Left colon (tissue), 2 donors: ENCODE measurements around the gene NCAPD2. TPM values are rescaled to one million over a fixed set of nuclear protein-coding genes. Genes with fewer than 3 reads are reported as not detected.
"Not testable (repeated sequence)": the region's sequence is repeated elsewhere in the genome, so short reads cannot be mapped to it uniquely, and the experiment has no call there.

Experiments
- ATAC-seq: fragments of 200-7000 bp; cut with Tn5 transposase; one replicate; pipeline ENCODE4 v1.9.1; 2020; ENCODE audit warnings: mild to moderate bottlenecking, moderate library complexity
- DNase-seq, 2 donors: peaks; one replicate each; pipeline ENCODE4 v3.0.0-alpha.2; 2020
- intact Hi-C, 2 donors: fragments of 100-400 bp; cut with DNase I in 1 of 2; cut with micrococcal nuclease in 1 of 2; formaldehyde crosslinking; loops; one replicate each; pipeline versions ENCODE4 v1.11.2 to v1.14.0; 2022; cut with DNase I, micrococcal nuclease
- total RNA-seq, 2 donors: library from RNA; stranded (reverse); fragmentation: NEBNext Ultra II Directional; extraction: Animal tissue kit (Norgen Biotek cat#: 25700); gene quantifications; one replicate each; pipeline ENCODE4 v1.2.1, GENCODE V29; 2021
- donor health status: DM: no; HTN: no; CAD: no.
- donor health status: DM: yes; HTN: yes; CAD: no.

Gene NCAPD2
- total RNA-seq, 2 donors from 2014 or later = 21.9 to 29.4 TPM

- intact Hi-C loops = loop anchor here in 1 of 2 donors (10.0 kb wide), 1 partner anchor 138 kb away; no protein-coding TSS in a partner anchor
- ATAC-seq = no peak
- no peak for DNase-seq
Observed at GRCh38 chr12:6463216-6463615, 30.7 kb upstream of the NCAPD2 start.

GRCh38 chr12:6463858-6464257, 30.0 kb upstream of the NCAPD2 start:
- no peak for DNase-seq
- ATAC-seq = no peak
- intact Hi-C loops = loop anchor here in 1 of 2 donors (10.0 kb wide), 1 partner anchor 139 kb away; no protein-coding TSS in a partner anchor

GRCh38 chr12:6464531-6464930, 29.4 kb upstream of the NCAPD2 start:
- no peak for DNase-seq
- ATAC-seq = no peak
- intact Hi-C loops = loop anchor here in 1 of 2 donors (10.0 kb wide), 1 partner anchor 140 kb away; no protein-coding TSS in a partner anchor

- ATAC-seq = peak; percentile 48
- DNase-seq = no peak
- intact Hi-C loops = loop anchor here in 1 of 2 donors (2.0 to 10.0 kb wide), 2 partner anchors 43 to 141 kb away; no protein-coding TSS in a partner anchor
Observed at GRCh38 chr12:6465467-6466183, 28.3 kb upstream of the NCAPD2 start.

- intact Hi-C loops = loop anchor here in 1 of 2 donors (2.0 to 10.0 kb wide), 2 partner anchors 43 to 141 kb away; no protein-coding TSS in a partner anchor
- ATAC-seq (no peak), DNase-seq (no peak)
Observed at GRCh38 chr12:6466184-6466573, 27.7 kb upstream of the NCAPD2 start.

GRCh38 chr12:6466751-6467150, 27.2 kb upstream of the NCAPD2 start:
- intact Hi-C loops = loop anchor here in 1 of 2 donors (2.0 to 10.0 kb wide), 2 partner anchors 44 to 142 kb away; no protein-coding TSS in a partner anchor
- DNase-seq, ATAC-seq: not testable (repeated sequence)

- ATAC-seq, DNase-seq: not testable (repeated sequence)
- intact Hi-C loops = loop anchor here in 1 of 2 donors (2.0 to 10.0 kb wide), 2 partner anchors 45 to 143 kb away; no protein-coding TSS in a partner anchor
Observed at GRCh38 chr12:6467571-6468282, 26.2 kb upstream of the NCAPD2 start.

GRCh38 chr12:6468283-6468575, 25.7 kb upstream of the NCAPD2 start:
- intact Hi-C loops = loop anchor here in 1 of 2 donors (10.0 kb wide), 1 partner anchor 143 kb away; no protein-coding TSS in a partner anchor

GRCh38 chr12:6469092-6469491, 24.8 kb upstream of the NCAPD2 start:
- no peak for ATAC-seq
- intact Hi-C loops = loop anchor here in 1 of 2 donors (10.0 kb wide), 1 partner anchor 144 kb away; no protein-coding TSS in a partner anchor
- DNase-seq = no peak

More at GRCh38 chr12:6468283-6468575, 25.7 kb upstream of the NCAPD2 start:
- DNase-seq (no peak), ATAC-seq (peak; percentile 21)

GRCh38 chr12:6469609-6470374, 24.1 kb upstream of the NCAPD2 start:
- intact Hi-C loops = loop anchor here in 1 of 2 donors (10.0 kb wide), 1 partner anchor 145 kb away; no protein-coding TSS in a partner anchor
- ATAC-seq = no peak
- no peak for DNase-seq

- DNase-seq = peak; percentile 98 to 99
- peak; percentile 90 for ATAC-seq
- intact Hi-C loops = no loop called here
Observed at GRCh38 chr12:6470375-6471163, 23.3 kb upstream of the NCAPD2 start, which contains the start of gene VAMP1. Gene VAMP1 (minus strand): TSS chr12:6470677. CDS start chr12:6470531, 146 bp downstream.

- intact Hi-C loops = no loop called here
- ATAC-seq = no peak
- DNase-seq = no peak
Observed at GRCh38 chr12:6471989-6472360, 21.9 kb upstream of the NCAPD2 start.

- no peak for DNase-seq
- intact Hi-C loops = no loop called here
- no peak for ATAC-seq
Observed at GRCh38 chr12:6472491-6472890, 21.4 kb upstream of the NCAPD2 start.

- intact Hi-C loops, DNase-seq, ATAC-seq: not testable (repeated sequence)
Observed at GRCh38 chr12:6475233-6475975, 18.5 kb upstream of the NCAPD2 start.

- intact Hi-C loops = no loop called here
- ATAC-seq (no peak), DNase-seq (no peak)
Observed at GRCh38 chr12:6476489-6476888, 17.4 kb upstream of the NCAPD2 start.

GRCh38 chr12:6477601-6478377, 16.1 kb upstream of the NCAPD2 start:
- intact Hi-C loops, ATAC-seq, DNase-seq: not testable (repeated sequence)

GRCh38 chr12:6478416-6478815, 15.5 kb upstream of the NCAPD2 start:
- intact Hi-C loops = no loop called here
- no peak for DNase-seq
- ATAC-seq = no peak
